Measurements from ENCODE around the gene CTBP1.

Gene CTBP1

GRCh38 chr4:1248245-1249147 lies at the start of gene CTBP1:
CTBP1 (minus strand) TSS chr4:1249130; CDS start chr4:1241331, 7,799 bp downstream.
- TF ChIP-seq, protein P1, sequence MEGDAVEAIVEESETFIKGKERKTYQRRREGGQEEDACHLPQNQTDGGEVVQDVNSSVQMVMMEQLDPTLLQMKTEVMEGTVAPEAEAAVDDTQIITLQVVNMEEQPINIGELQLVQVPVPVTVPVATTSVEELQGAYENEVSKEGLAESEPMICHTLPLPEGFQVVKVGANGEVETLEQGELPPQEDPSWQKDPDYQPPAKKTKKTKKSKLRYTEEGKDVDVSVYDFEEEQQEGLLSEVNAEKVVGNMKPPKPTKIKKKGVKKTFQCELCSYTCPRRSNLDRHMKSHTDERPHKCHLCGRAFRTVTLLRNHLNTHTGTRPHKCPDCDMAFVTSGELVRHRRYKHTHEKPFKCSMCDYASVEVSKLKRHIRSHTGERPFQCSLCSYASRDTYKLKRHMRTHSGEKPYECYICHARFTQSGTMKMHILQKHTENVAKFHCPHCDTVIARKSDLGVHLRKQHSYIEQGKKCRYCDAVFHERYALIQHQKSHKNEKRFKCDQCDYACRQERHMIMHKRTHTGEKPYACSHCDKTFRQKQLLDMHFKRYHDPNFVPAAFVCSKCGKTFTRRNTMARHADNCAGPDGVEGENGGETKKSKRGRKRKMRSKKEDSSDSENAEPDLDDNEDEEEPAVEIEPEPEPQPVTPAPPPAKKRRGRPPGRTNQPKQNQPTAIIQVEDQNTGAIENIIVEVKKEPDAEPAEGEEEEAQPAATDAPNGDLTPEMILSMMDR (IDR thresholded peaks at IDR 0.05) = no peak
- Mint-ChIP-seq H3K4me1 (peaks cover 33% of the 10 kb centered on the region), H3K36me3 (ENCODE audit: low read depth) (peaks cover 38% of the 10 kb centered on the region), H3K4me3 (peak within 1 kb of the TSS; percentile 86), H3K9me3 (peaks cover 38% of the 10 kb centered on the region), H3K27me3 (ENCODE audit: low read depth, poor library complexity) (peaks cover 4% of the 10 kb centered on the region), H3K27ac (no peak within 1 kb of the TSS)
- DNase-seq = peak; percentile 79

GRCh38 chr4:1298461-1298860 lies 49.5 kb upstream of the CTBP1 start:
- peaks cover 14% of the 10 kb centered on the region for H3K4me1 Mint-ChIP-seq
- peaks cover 6% of the 10 kb centered on the region for H3K9me3 Mint-ChIP-seq
- no peaks in the 10 kb centered on the region for H3K27me3 Mint-ChIP-seq (ENCODE audit: low read depth, poor library complexity)
- peak overlapping the region; percentile 44 for H3K27ac Mint-ChIP-seq
- TF ChIP-seq, protein P1 (IDR thresholded peaks at IDR 0.05) = no peak
- peaks cover 53% of the 10 kb centered on the region for H3K36me3 Mint-ChIP-seq (ENCODE audit: low read depth)
- H3K4me3 Mint-ChIP-seq = no peak overlapping the region
- DNase-seq = no peak

DNA sequence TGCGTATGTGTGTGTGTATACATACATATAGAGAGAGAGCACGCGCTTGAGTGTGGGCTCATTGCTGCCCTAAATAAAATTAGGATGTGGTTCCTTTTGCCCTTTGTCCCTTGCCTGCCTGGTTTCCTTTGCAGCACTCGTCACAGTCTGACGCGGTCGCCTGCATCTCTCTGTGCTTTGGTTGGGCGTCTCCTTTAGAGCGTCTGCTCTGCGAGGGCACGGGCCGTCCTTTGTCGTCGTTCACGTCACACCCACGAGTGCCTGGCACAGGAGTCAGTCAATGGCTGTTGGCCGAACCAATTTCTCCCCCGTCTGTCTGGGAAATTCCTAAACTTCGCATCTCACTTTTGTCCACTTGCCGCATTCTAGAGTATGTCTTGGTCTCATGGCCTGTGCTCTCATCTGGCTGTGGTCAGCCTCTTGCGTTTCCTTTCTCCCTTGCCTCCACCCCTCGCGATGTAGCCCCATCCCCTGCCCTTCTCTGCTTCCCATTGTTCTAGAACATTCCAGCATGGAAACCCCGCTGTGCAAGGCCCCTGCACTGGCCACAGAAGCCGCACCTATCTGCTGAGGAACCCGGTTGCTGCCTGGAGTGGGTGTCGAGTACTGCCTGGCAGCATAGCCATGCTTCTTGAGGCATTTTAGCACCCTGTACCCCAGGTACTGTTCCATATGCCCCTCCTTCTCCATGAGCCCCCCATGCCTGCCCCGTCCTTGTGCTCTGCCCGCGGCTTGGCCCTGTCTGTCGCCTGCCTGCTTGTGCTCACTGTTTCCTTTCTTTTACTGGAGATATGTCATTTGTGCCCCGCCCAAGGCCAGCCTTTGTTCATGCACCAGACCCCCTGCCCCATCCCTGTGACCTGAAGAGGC lies 48.8 kb upstream of the CTBP1 start:
- H3K9me3 Mint-ChIP-seq = peaks cover 6% of the 10 kb centered on the region
- peaks cover 14% of the 10 kb centered on the region for H3K4me1 Mint-ChIP-seq
- TF ChIP-seq, protein P1 (IDR thresholded peaks at IDR 0.05) = no peak
- no peak for DNase-seq
- H3K27ac Mint-ChIP-seq = peak overlapping the region; percentile 44
- H3K27me3 Mint-ChIP-seq (ENCODE audit: low read depth, poor library complexity) = no peaks in the 10 kb centered on the region
- H3K36me3 Mint-ChIP-seq (ENCODE audit: low read depth) = peaks cover 45% of the 10 kb centered on the region
- no peak overlapping the region for H3K4me3 Mint-ChIP-seq

GRCh38 chr4:1297023-1297395 lies 48.1 kb upstream of the CTBP1 start:
- no peak for DNase-seq
- H3K4me1 Mint-ChIP-seq = peaks cover 20% of the 10 kb centered on the region
- H3K9me3 Mint-ChIP-seq = peaks cover 4% of the 10 kb centered on the region
- H3K27me3 Mint-ChIP-seq (ENCODE audit: low read depth, poor library complexity) = no peaks in the 10 kb centered on the region
- peak overlapping the region; percentile 96 for H3K27ac Mint-ChIP-seq
- peaks cover 41% of the 10 kb centered on the region for H3K36me3 Mint-ChIP-seq (ENCODE audit: low read depth)
- H3K4me3 Mint-ChIP-seq = no peak overlapping the region
- TF ChIP-seq, protein P1 (IDR thresholded peaks at IDR 0.05) = no peak

GRCh38 chr4:1296324-1297022 lies 47.5 kb upstream of the CTBP1 start:
- H3K9me3 Mint-ChIP-seq = no peaks in the 10 kb centered on the region
- TF ChIP-seq, protein P1 (IDR thresholded peaks at IDR 0.05) = no peak
- no peak overlapping the region for H3K4me3 Mint-ChIP-seq
- peaks cover 26% of the 10 kb centered on the region for H3K4me1 Mint-ChIP-seq
- H3K27ac Mint-ChIP-seq = peak overlapping the region; percentile 96
- H3K27me3 Mint-ChIP-seq (ENCODE audit: low read depth, poor library complexity) = no peaks in the 10 kb centered on the region
- no peak for DNase-seq
- peaks cover 35% of the 10 kb centered on the region for H3K36me3 Mint-ChIP-seq (ENCODE audit: low read depth)
